ENCODE results near the gene PDLIM7.
A peak's percentile ranks its signal among the peaks of the same experiment; 100 is the strongest.

The PDLIM7 gene

DNA sequence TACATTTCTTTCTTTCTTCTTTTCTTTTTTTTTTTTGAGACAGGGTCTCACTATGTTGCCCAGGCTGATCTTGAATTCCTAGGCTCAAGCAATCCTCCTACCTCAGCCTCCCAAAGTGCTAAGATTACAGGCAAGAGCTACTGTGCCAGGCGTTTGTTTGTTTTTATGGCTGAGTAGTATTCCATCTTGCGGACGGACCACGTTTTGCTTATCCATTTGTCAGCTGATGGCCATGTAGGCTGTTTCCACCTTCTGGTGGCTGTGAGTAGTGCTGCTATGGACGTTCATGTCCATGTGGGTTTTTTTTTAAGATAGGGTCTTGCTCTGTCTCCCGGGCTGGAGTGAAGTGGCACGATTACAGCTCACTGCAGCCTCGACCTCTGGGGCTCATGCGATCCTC is 9.8 kb upstream of the PDLIM7 start:
- peak overlapping the region in 1 of 2 donors; percentile 82 for H3K27ac ChIP-seq (ENCODE audit: low read depth in 2 of 2, low read length in 2 of 2)
- peaks cover 3 to 7% of the 10 kb centered on the region in 2 donors for H3K4me1 ChIP-seq (ENCODE audit: control insufficient read depth in 2 of 2, insufficient read depth in 2 of 2, low read length in 2 of 2)
- peaks cover 15 to 17% of the 10 kb centered on the region in 2 donors for H3K36me3 ChIP-seq (ENCODE audit: control insufficient read depth in 2 of 2, insufficient read depth in 2 of 2, low read length in 2 of 2)
- H3K9me3 ChIP-seq (ENCODE audit: control insufficient read depth in 2 of 2, low read length in 2 of 2): no peaks in the 10 kb centered on the region
- H3K27me3 ChIP-seq (ENCODE audit: control insufficient read depth in 2 of 2, insufficient read depth in 2 of 2, low read length in 2 of 2): no peaks in the 10 kb centered on the region
- no peak overlapping the region for H3K4me3 ChIP-seq (ENCODE audit: low read length in 2 of 2)
- no peak overlapping the region for H3K9ac ChIP-seq (ENCODE audit: low read depth in 1 of 2, low read length in 2 of 2)

DNA sequence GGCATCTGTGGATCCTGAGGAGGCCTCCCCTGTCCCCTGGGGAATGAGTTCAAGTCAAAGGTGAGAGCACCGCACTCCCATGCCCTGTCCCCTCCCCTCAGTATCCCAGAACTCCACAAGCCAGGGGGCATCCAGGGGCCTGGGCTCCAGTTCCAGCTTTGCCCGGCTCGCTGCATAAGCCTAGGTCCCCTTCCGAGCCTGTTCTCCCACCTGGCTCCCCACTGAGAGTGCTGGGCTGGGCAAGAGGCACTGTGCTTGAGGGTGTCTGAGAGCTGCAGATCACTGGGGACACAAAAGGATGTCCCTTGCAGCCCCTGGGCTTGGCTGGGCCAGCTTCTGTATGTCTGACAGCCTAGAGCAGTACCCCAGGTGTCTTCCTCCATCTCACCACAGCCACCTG is 7.7 kb upstream of the PDLIM7 start:
- no peaks in the 10 kb centered on the region for H3K27me3 ChIP-seq (ENCODE audit: control insufficient read depth in 2 of 2, insufficient read depth in 2 of 2, low read length in 2 of 2)
- H3K9ac ChIP-seq (ENCODE audit: low read depth in 1 of 2, low read length in 2 of 2): no peak overlapping the region
- no peaks in the 10 kb centered on the region for H3K9me3 ChIP-seq (ENCODE audit: control insufficient read depth in 2 of 2, low read length in 2 of 2)
- no peak overlapping the region for H3K4me3 ChIP-seq (ENCODE audit: low read length in 2 of 2)
- no peaks in the 10 kb centered on the region for H3K36me3 ChIP-seq (ENCODE audit: control insufficient read depth in 2 of 2, insufficient read depth in 2 of 2, low read length in 2 of 2)
- peaks cover 6% of the 10 kb centered on the region in 2 donors for H3K4me1 ChIP-seq (ENCODE audit: control insufficient read depth in 2 of 2, insufficient read depth in 2 of 2, low read length in 2 of 2)
- H3K27ac ChIP-seq (ENCODE audit: low read depth in 2 of 2, low read length in 2 of 2): no peak overlapping the region

DNA sequence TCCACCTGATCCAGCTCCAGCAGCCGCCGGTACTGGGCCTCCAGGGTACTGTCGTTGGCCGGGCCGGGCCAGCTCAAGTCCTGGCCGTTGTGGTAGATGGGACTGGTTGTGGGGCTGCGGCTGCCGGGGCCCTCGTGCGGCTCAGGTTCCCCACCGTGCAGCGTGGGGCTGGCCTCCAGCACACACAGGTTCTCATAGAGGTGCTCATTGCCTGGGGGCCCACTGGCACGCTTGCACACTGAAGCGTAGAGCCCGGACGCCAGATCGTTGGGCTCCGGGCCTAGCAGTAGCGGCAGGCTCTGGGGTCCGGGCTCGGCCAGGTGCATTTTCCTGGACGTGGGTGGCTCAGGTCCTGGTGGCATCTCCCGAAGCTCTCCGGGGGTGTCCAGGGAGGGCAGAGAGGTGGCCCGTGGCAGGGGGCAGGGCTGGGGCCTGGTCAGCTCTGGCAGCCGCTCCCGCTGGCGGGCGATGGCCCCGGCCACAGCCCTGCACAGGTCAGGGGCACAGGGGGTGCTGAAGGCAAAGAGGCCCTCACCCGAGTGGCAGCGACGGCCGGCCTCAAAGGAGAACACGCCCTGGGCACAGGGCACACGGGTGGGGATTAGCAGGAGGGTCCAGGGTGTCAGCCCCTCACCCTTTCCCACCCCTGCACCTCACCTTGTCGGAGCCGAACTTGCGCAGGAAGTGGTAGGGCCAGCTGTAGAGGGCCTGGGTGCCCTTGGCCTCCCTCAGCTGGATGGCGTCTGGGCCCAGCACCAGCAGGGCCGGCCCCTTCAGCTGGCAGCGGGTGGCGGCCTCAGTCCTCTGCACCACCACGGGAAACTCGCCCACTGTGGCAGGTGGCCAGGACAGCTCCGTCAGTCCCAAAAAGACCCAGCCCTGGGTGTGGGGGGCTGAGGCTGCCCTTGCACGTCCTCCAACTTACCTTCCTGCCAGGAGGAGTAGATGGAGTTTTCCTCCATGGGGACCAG is 7.0 kb upstream of the PDLIM7 start:
- no peak overlapping the region for H3K9ac ChIP-seq (ENCODE audit: low read depth in 1 of 2, low read length in 2 of 2)
- no peak overlapping the region for H3K4me3 ChIP-seq (ENCODE audit: low read length in 2 of 2)
- peaks cover 0 to 6% of the 10 kb centered on the region in 2 donors for H3K4me1 ChIP-seq (ENCODE audit: control insufficient read depth in 2 of 2, insufficient read depth in 2 of 2, low read length in 2 of 2)
- no peaks in the 10 kb centered on the region for H3K36me3 ChIP-seq (ENCODE audit: control insufficient read depth in 2 of 2, insufficient read depth in 2 of 2, low read length in 2 of 2)
- H3K27me3 ChIP-seq (ENCODE audit: control insufficient read depth in 2 of 2, insufficient read depth in 2 of 2, low read length in 2 of 2): no peaks in the 10 kb centered on the region
- no peaks in the 10 kb centered on the region for H3K9me3 ChIP-seq (ENCODE audit: control insufficient read depth in 2 of 2, low read length in 2 of 2)
- no peak overlapping the region for H3K27ac ChIP-seq (ENCODE audit: low read depth in 2 of 2, low read length in 2 of 2)

DNA sequence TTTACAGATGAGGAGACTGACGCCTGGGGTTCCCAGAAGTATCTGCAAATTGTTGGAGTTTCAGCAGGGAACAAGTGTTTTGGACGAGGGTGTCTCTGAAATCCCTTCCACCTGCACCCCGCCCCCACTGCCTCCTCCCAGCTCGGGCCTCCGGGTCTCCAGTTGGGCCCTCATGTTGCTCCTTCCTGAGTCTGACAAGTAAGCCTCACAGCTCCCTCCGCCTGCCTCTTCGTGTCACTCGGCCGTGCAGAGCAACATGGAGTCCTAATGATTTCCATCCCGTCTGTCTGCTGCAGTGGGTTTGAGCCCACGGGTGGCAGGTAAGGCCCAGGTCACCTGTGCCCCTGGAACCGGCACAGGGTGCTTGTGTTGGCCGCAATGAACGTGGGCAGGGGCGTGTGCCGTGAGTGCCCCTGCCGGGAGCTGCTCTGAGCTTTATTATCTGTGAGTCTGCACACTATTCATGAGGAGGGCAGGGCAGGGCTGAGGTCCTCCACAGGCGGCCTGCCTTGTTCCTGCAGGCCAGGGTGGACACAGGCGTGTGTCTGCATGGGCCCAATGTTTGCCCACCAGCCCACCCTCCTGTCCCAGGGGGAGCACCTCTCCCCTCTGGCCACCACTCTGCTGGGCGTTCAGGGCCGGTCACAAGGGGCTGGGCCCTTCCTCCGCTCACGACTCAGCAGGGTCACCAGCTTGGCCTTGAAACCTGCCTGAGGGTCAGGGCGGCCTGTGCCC is 6.1 kb upstream of the PDLIM7 start:
- no peaks in the 10 kb centered on the region for H3K9me3 ChIP-seq (ENCODE audit: control insufficient read depth in 2 of 2, low read length in 2 of 2)
- H3K4me3 ChIP-seq (ENCODE audit: low read length in 2 of 2): no peak overlapping the region
- peaks cover 0 to 7% of the 10 kb centered on the region in 2 donors for H3K4me1 ChIP-seq (ENCODE audit: control insufficient read depth in 2 of 2, insufficient read depth in 2 of 2, low read length in 2 of 2)
- peaks cover 3 to 4% of the 10 kb centered on the region in 2 donors for H3K27me3 ChIP-seq (ENCODE audit: control insufficient read depth in 2 of 2, insufficient read depth in 2 of 2, low read length in 2 of 2)
- H3K9ac ChIP-seq (ENCODE audit: low read depth in 1 of 2, low read length in 2 of 2): no peak overlapping the region
- H3K27ac ChIP-seq (ENCODE audit: low read depth in 2 of 2, low read length in 2 of 2): no peak overlapping the region
- no peaks in the 10 kb centered on the region for H3K36me3 ChIP-seq (ENCODE audit: control insufficient read depth in 2 of 2, insufficient read depth in 2 of 2, low read length in 2 of 2)

DNA sequence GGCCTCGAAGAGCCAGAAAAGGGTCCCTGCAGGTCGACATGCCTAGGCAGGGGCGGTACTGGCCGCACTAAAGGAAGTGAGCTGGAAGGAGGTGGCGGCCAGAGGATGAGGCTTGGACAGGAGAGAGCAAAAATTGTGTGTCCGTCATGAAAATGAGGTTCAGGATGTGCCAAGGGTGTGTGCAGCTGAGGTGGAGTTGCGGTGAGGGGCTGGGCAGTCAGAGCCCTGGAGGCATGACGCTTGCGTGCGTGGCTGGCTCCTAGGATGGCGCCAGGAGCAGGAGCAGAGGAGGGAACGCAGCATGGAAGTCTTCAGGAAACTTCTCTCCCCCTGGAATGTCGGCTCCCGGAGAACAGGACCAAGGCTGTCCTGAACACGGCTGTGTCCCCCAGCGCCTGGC is 5.5 kb upstream of the PDLIM7 start:
- Histone ChIP-seq H3K27ac (ENCODE audit: low read depth in 2 of 2, low read length in 2 of 2) (no peak overlapping the region), H3K27me3 (ENCODE audit: control insufficient read depth in 2 of 2, insufficient read depth in 2 of 2, low read length in 2 of 2) (peaks cover 9% of the 10 kb centered on the region in 2 donors), H3K4me3 (ENCODE audit: low read length in 2 of 2) (no peak overlapping the region), H3K36me3 (ENCODE audit: control insufficient read depth in 2 of 2, insufficient read depth in 2 of 2, low read length in 2 of 2) (no peaks in the 10 kb centered on the region), H3K9ac (ENCODE audit: low read depth in 1 of 2, low read length in 2 of 2) (no peak overlapping the region), H3K9me3 (ENCODE audit: control insufficient read depth in 2 of 2, low read length in 2 of 2) (no peaks in the 10 kb centered on the region), H3K4me1 (ENCODE audit: control insufficient read depth in 2 of 2, insufficient read depth in 2 of 2, low read length in 2 of 2) (peaks cover 3 to 13% of the 10 kb centered on the region in 2 donors)

DNA sequence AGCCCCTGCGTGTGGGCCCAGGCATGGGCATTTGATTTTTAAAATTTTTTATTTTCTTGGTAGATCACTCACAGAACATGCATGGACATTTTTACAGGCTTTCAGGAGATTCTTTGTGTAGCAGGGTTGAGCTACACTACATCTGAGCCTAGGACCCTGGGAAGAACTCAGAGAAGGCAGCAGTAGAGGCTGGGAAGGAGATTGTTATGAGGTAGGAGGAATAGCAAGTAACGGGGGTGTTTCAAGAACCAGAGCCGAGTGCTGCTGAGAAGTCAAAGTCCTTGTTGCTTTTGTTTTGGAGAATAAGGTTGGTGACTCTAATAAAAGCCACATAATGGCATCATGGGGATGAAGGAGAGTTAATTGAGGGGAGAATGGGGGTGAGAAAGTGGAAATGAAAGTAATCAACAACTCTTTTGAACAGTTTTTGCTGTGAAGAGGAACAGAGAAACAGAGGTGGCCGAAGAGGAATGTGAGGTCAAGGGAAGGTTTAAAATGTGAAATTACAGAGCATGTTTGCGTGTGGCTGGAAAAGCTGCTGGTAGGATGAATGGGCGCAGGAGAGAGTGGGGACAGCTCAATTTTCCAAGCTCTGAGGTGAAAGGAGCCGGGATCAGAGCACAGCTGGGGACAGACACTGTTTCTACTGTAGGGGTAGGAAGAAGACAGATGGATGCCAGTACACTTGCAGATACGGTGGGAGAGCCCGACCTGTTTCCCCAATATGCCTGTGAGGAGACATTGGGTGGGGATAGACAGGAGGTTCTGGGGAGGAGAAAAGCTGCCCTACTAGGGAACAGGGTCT is 4.7 kb upstream of the PDLIM7 start:
- H3K9me3 ChIP-seq (ENCODE audit: control insufficient read depth in 2 of 2, low read length in 2 of 2): no peaks in the 10 kb centered on the region
- H3K9ac ChIP-seq (ENCODE audit: low read depth in 1 of 2, low read length in 2 of 2): no peak overlapping the region
- H3K4me3 ChIP-seq (ENCODE audit: low read length in 2 of 2): no peak overlapping the region
- H3K27ac ChIP-seq (ENCODE audit: low read depth in 2 of 2, low read length in 2 of 2): no peak overlapping the region
- peaks cover 9% of the 10 kb centered on the region in 2 donors for H3K27me3 ChIP-seq (ENCODE audit: control insufficient read depth in 2 of 2, insufficient read depth in 2 of 2, low read length in 2 of 2)
- H3K36me3 ChIP-seq (ENCODE audit: control insufficient read depth in 2 of 2, insufficient read depth in 2 of 2, low read length in 2 of 2): no peaks in the 10 kb centered on the region
- H3K4me1 ChIP-seq (ENCODE audit: control insufficient read depth in 2 of 2, insufficient read depth in 2 of 2, low read length in 2 of 2): peaks cover 3 to 15% of the 10 kb centered on the region in 2 donors

DNA sequence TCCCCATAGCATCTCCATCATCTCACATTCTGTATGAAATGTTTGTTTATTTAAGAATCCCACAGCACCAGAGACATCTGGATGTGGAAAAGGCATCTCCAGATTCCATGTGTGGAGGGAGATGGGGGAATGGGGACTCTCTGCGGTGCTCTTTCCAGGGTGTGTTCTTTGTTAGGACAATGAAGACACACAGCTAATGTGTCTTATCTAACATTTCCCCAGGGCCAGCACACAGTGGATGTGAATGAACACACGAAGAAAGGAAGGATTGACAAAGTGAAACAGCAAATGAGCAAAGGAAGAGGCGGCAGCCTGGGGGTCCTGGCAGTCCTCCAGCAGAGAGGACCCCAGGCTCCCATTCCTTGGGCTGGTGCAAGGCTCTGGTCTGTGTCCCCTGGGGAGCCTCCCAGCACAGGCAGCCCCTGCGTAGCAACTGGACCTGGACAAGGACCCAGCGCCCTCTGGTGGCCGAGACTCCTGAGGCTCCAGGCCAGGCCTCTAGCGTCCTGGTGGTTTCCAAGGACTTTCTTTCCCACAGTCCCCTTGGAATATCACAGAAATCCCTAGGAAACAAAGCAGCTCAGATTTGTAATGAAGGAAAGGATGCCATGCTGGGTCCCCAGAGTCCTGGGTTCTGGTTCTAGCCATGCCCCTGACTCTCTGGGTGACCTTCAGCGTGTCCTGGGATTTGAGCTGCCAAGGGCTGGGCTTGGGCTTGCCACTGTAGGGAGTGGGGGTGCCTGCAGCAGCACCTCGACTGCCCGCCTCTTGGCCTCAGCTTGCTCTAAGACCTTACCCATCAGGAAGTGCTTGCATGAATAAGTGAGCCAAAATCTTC is 3.5 kb upstream of the PDLIM7 start:
- no peak overlapping the region for H3K27ac ChIP-seq (ENCODE audit: low read depth in 2 of 2, low read length in 2 of 2)
- no peak overlapping the region for H3K9ac ChIP-seq (ENCODE audit: low read depth in 1 of 2, low read length in 2 of 2)

DNA sequence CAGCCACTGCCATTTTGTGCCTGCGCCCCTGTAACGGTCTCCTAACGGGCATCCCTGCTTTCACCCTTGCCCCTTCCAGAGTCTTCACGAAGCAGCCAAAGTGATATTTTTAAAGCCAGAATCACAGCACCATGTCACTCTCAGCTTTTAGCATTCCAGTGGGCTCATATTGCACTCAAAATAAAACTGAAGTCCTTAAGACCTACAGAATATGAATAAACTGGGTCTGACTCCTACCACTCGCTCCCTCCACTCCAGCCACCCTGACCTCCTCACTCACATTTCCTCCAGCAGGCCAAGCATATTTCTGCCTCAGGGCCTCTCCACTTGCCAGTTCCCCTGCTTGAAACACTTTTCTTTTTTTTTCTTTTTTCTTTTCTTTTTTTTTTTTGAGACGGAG is 2.4 kb upstream of the PDLIM7 start:
- peaks cover 16 to 28% of the 10 kb centered on the region in 2 donors for H3K4me1 ChIP-seq (ENCODE audit: control insufficient read depth in 2 of 2, insufficient read depth in 2 of 2, low read length in 2 of 2)
- no peaks in the 10 kb centered on the region for H3K9me3 ChIP-seq (ENCODE audit: control insufficient read depth in 2 of 2, low read length in 2 of 2)
- H3K27me3 ChIP-seq (ENCODE audit: control insufficient read depth in 2 of 2, insufficient read depth in 2 of 2, low read length in 2 of 2): peaks cover 9% of the 10 kb centered on the region in 2 donors
- H3K4me3 ChIP-seq (ENCODE audit: low read length in 2 of 2): no peak overlapping the region
- no peak overlapping the region for H3K9ac ChIP-seq (ENCODE audit: low read depth in 1 of 2, low read length in 2 of 2)
- H3K36me3 ChIP-seq (ENCODE audit: control insufficient read depth in 2 of 2, insufficient read depth in 2 of 2, low read length in 2 of 2): no peaks in the 10 kb centered on the region
- H3K27ac ChIP-seq (ENCODE audit: low read depth in 2 of 2, low read length in 2 of 2): no peak overlapping the region

More for the DNA sequence above, 3.5 kb upstream of the PDLIM7 start:
- Histone ChIP-seq H3K4me1 (ENCODE audit: control insufficient read depth in 2 of 2, insufficient read depth in 2 of 2, low read length in 2 of 2) (peaks cover 8 to 18% of the 10 kb centered on the region in 2 donors), H3K4me3 (ENCODE audit: low read length in 2 of 2) (no peak overlapping the region), H3K36me3 (ENCODE audit: control insufficient read depth in 2 of 2, insufficient read depth in 2 of 2, low read length in 2 of 2) (no peaks in the 10 kb centered on the region), H3K9me3 (ENCODE audit: control insufficient read depth in 2 of 2, low read length in 2 of 2) (no peaks in the 10 kb centered on the region), H3K27me3 (ENCODE audit: control insufficient read depth in 2 of 2, insufficient read depth in 2 of 2, low read length in 2 of 2) (peaks cover 9% of the 10 kb centered on the region in 2 donors)
